Vagina (tissue), 2 donors: ENCODE measurements around the gene SEBOX.

ENCODE experiments used
- POLR2AphosphoS5 ChIP-seq, 2 donors: sonication (generic); formaldehyde crosslinking; IDR thresholded peaks; one replicate each; pipeline ENCODE4 v1.9.0; 2017; ENCODE audit warnings: antibody characterized with exemption in 2 of 2, mild to moderate bottlenecking in 2 of 2, low read depth in 1 of 2; ENCODE audit not compliant: insufficient read depth in 1 of 2
- TF ChIP-seq, protein P1 (sequence below), 3 experiments: fragments of 450-650 bp in 2 of 3; fragments of 200-600 bp in 1 of 3; sonication (generic) in 1 of 3; IDR thresholded peaks; one replicate each; pipeline ENCODE4 v1.5.1; 2017 to 2019; ENCODE audit warnings: antibody characterized with exemption in 3 of 3, mild to moderate bottlenecking in 2 of 3, moderate library complexity in 2 of 3

DNA sequence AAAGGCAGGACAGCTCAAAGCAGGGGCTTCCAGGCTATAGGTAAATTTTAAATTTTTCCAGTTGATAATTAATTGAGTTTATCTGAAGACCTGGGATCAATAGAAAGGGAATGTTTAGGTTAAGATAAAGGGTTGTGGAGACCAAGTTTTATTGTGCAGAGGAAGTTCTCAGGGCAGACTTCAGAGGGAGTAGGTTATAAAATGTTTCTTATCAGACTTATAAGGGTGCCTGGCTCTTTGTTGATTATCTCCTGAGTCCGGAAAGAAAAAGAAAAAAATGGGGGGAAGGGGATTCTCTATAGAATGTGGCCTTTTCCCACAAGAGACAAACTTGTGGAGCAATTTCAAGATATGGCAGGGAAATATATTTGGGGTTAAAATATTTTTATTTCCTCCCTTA, 25.1 kb upstream of the SEBOX start:
- TF ChIP-seq, protein P1, sequence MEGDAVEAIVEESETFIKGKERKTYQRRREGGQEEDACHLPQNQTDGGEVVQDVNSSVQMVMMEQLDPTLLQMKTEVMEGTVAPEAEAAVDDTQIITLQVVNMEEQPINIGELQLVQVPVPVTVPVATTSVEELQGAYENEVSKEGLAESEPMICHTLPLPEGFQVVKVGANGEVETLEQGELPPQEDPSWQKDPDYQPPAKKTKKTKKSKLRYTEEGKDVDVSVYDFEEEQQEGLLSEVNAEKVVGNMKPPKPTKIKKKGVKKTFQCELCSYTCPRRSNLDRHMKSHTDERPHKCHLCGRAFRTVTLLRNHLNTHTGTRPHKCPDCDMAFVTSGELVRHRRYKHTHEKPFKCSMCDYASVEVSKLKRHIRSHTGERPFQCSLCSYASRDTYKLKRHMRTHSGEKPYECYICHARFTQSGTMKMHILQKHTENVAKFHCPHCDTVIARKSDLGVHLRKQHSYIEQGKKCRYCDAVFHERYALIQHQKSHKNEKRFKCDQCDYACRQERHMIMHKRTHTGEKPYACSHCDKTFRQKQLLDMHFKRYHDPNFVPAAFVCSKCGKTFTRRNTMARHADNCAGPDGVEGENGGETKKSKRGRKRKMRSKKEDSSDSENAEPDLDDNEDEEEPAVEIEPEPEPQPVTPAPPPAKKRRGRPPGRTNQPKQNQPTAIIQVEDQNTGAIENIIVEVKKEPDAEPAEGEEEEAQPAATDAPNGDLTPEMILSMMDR (IDR thresholded peaks at IDR 0.05), result no peak
- no peak for TF ChIP-seq POLR2AphosphoS5 (IDR thresholded peaks at IDR 0.05; ENCODE audit: insufficient read depth in 1 of 2, low read depth in 1 of 2)
